Measurements from ENCODE around the gene RPS6KA5.

DNA sequence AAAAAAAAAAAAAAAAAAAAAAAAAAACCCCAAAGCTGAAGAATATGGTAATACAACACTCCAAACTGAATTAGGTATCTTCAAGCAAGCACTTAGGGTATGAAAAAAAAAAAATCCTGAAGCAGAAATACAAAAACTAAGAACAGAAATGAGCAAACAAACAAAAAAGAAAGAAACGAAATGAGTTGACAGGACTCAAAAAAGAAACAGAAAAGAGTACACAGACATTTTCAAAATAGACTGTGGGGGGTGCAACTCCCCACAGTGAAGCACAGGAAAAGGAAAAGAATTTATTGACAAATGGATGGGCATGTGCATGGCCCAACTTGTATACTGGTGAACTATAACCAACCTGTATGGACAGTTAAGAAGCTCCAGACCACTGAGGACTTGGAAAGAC is 24.6 kb downstream of the RPS6KA5 start:
- TF ChIP-seq POLR2A (IDR thresholded peaks at IDR 0.05), result no peak
- TF ChIP-seq, protein P1, sequence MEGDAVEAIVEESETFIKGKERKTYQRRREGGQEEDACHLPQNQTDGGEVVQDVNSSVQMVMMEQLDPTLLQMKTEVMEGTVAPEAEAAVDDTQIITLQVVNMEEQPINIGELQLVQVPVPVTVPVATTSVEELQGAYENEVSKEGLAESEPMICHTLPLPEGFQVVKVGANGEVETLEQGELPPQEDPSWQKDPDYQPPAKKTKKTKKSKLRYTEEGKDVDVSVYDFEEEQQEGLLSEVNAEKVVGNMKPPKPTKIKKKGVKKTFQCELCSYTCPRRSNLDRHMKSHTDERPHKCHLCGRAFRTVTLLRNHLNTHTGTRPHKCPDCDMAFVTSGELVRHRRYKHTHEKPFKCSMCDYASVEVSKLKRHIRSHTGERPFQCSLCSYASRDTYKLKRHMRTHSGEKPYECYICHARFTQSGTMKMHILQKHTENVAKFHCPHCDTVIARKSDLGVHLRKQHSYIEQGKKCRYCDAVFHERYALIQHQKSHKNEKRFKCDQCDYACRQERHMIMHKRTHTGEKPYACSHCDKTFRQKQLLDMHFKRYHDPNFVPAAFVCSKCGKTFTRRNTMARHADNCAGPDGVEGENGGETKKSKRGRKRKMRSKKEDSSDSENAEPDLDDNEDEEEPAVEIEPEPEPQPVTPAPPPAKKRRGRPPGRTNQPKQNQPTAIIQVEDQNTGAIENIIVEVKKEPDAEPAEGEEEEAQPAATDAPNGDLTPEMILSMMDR (IDR thresholded peaks at IDR 0.05), result no peak

All from uterus (tissue), 2 donors.